ENCODE data around the gene TRIM22.

TRIM22 gene

GRCh38 chr11:5694642-5695041 is 5.1 kb downstream of the TRIM22 start:
- no peak for TF ChIP-seq CTCF (conservative IDR thresholded peaks at IDR 0.05)
- no peak for TF ChIP-seq ZFX (IDR thresholded peaks at IDR 0.05)
- H3K27ac ChIP-seq, result no peak overlapping the region

GRCh38 chr11:5695580-5695979 is 6.0 kb downstream of the TRIM22 start:
- TF ChIP-seq ZFX (IDR thresholded peaks at IDR 0.05), result no peak
- no peak for TF ChIP-seq CTCF (conservative IDR thresholded peaks at IDR 0.05)

GRCh38 chr11:5696210-5696609 is 6.6 kb downstream of the TRIM22 start:
- H3K27ac ChIP-seq, result no peak overlapping the region
- no peak for TF ChIP-seq CTCF (conservative IDR thresholded peaks at IDR 0.05)

More at GRCh38 chr11:5695580-5695979, 6.0 kb downstream of the TRIM22 start:
- H3K27ac ChIP-seq, result no peak overlapping the region

GRCh38 chr11:5698281-5698680 is 8.7 kb downstream of the TRIM22 start:
- no peak overlapping the region for H3K27ac ChIP-seq
- no peak for TF ChIP-seq ZFX (IDR thresholded peaks at IDR 0.05)
- TF ChIP-seq CTCF (conservative IDR thresholded peaks at IDR 0.05), result no peak

- no peak overlapping the region for H3K27ac ChIP-seq
- no peak for TF ChIP-seq CTCF (conservative IDR thresholded peaks at IDR 0.05)
Observed at GRCh38 chr11:5700421-5701054, 10.9 kb downstream of the TRIM22 start.

- no peak overlapping the region for H3K27ac ChIP-seq
- TF ChIP-seq ZFX (IDR thresholded peaks at IDR 0.05), result no peak
- TF ChIP-seq CTCF (conservative IDR thresholded peaks at IDR 0.05), result no peak
Observed at GRCh38 chr11:5701055-5701577, 11.5 kb downstream of the TRIM22 start.

- no peak overlapping the region for H3K27ac ChIP-seq
- TF ChIP-seq CTCF (conservative IDR thresholded peaks at IDR 0.05), result no peak
- TF ChIP-seq ZFX (IDR thresholded peaks at IDR 0.05), result no peak
Observed at GRCh38 chr11:5703741-5704536, 14.3 kb downstream of the TRIM22 start.

Data from C4-2B (cell line).